Endometrial microvascular endothelial cells (primary cell): ENCODE measurements around the gene PIGQ. TPM values are rescaled to one million over a fixed set of nuclear protein-coding genes. Genes with fewer than 3 reads are reported as not detected.

Experiments
- in situ Hi-C: cut with HindIII; loops from 2 replicates; pipeline ENCODE4 v1.10.0; 2017; ENCODE audit warnings: low sequenced_read_pairs, low pct_unique_long_range_greater_than_20kb; ENCODE audit errors: inconsistent ontology term
- total RNA-seq: library from RNA; depleted of rRNA; stranded (reverse); fragments of >200 nt; gene quantifications from one replicate; pipeline ENCODE4 v1.2.3, GENCODE V29; 2015; ENCODE audit errors: inconsistent ontology term

Gene PIGQ
- total RNA-seq, 1 donor from 2014 or later: 29.1 TPM

DNA sequence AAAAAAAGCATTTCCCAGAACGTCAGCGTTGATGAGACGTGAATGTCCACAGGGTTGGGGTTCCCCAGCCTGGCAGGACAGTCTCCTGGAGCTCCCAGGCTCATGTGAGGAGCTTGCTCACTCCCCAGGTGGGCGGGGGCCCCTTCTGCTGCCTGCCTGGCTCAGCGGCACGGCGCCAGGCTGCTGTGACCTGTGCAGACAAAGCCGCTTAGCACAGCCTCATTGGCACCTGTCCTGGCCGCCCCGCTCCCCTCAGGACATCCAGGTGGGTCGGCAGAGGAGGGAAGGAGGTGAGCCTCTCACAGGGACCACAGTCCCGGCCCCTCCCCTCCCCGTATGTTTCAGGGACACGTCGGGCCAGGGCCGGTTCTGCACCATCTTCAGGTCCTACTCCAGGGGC, 48.1 kb downstream of the PIGQ start:
- in situ Hi-C loops: no loop called here

DNA sequence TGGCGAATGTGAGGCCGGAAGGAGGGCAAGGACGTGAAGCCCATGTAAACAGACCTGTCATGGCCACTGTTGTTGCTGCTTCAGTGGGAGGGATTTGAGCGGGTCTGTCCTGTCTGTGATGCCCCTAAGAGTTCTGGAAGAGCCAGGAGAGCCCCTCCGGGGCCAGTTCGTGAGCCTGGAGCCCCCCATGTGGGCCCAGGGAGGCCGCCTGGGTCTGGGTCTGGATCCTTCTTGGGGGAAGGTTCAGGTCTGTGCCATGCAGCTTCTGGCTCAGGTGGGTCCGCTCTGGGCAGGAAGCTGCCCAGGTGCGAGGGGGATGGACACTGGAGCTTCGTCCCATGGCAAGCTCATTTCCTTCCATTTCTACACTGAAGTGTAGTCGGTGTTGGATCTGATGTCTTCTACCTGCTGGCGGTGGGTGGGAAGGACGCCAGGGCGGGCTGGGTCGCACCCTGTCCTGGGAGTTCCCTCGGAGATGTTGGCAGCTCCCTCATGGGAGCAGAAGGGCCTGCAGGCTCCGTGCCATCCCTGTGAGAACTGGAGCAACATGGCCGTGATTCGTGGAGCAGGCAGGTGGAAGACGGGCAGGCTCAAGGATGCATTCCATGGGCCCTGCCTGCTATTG, 49.8 kb downstream of the PIGQ start:
- in situ Hi-C loops: no loop called here

DNA sequence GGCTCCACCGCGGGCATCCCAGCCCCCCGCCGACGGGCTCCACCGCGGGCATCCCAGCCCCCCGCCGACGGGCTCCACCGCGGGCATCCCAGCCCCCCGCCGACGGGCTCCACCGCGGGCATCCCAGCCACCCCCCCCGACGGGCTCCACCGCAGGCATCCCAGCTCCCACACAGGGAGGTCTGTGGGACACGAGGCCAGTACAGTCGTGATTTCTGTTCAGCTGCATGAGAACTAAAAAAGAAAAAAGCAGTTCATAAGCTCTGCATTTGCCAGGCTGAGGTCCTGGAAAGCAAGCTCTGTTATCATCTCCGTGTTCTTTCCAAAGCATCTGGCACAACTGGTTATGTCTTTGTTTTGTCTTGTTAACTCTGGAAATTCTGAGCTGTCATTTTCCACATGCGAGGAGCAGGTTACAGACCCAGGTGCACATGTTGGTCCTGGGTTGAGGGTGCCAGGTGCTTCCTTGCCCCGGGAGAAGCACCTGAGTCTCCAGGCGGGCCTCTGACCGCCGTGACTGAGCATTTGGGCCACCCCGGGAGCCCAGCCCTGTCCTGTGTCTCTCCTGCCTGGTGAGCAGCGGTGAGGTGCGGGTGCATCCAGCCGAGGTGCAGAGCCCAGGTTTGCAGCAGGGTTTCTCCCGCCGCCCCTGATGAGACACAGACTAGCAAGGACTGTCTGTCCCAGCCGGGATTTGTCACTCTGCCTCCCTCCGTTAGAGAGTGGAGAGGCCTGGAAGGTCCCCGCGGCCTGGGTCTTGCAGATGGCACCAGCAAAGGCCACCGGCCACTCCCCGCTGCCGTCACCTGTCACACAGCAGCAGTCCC, 51.1 kb downstream of the PIGQ start:
- in situ Hi-C loops: no loop called here

DNA sequence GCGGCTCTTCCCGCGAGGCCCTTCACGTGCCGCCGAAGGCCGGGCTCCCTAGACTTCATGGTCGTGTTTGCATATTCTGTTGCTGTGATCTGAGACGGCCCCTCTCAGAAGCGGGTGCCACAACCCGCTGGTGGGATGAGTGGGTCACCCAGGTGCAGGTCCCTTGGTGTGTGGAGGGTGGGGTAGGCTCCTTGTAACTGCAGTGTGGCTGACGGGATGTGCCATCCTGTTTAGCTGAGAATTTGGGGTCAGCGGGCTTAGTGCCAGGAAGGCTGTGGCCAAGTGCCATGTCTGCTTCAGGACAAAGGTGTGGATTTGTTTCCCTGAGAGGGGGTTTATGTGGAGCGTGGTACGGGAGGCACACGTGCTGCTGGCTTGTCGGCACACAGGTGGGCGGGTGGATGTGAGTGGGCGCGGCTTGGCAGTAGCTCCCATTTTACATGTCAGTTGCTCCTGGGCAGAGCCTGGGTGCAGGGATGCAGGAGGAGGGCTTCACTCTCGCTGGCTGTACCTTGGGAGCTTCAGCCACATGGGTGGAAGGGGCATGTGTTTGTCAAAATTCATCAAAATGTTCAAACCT, 51.8 kb downstream of the PIGQ start:
- in situ Hi-C loops: no loop called here

DNA sequence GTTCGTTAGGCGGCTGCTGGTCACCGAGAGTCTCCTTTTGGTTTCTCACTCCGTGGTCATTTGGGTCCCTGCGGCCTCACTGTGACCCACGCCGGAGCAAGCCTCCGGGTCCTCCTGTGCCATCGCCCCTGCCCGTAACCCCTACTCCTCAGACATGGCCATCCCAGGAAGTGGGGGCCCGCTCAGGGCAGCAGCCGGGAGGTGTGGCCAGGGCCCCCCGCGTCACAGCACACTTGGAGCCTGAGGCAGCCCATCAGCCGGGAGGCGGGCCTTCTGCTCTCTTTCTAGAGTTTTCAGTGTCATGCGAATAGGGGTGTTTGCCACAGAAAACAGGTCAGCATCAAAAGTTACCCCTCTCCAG, 53.1 kb downstream of the PIGQ start:
- in situ Hi-C loops: no loop called here

DNA sequence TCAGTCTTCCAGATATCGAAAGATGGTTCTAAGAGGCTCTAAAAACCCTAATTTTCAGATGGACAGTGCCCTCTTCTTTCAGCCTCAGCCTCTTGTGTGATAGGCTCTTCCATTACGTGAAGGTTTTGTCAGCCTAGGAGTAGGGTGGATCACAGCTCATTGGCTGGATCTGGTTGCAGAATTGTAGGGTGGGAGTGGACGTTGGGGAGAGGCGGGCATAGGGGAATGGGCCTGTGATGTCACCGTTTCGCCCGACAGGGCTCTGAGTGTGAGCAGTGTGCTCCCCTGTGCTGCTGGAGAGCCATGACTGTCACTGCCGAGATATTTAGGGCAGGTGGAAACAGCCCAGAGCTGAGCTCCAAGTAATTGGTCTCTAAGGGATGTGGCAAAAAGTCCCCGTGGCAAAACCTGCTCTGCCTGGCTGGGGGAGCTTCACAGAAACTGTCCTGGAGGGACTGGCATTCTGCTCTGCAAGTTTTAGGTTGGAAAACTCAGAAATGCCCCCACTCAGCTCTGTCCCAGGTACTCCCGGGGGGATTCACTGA, 54.8 kb downstream of the PIGQ start:
- in situ Hi-C loops: no loop called here

DNA sequence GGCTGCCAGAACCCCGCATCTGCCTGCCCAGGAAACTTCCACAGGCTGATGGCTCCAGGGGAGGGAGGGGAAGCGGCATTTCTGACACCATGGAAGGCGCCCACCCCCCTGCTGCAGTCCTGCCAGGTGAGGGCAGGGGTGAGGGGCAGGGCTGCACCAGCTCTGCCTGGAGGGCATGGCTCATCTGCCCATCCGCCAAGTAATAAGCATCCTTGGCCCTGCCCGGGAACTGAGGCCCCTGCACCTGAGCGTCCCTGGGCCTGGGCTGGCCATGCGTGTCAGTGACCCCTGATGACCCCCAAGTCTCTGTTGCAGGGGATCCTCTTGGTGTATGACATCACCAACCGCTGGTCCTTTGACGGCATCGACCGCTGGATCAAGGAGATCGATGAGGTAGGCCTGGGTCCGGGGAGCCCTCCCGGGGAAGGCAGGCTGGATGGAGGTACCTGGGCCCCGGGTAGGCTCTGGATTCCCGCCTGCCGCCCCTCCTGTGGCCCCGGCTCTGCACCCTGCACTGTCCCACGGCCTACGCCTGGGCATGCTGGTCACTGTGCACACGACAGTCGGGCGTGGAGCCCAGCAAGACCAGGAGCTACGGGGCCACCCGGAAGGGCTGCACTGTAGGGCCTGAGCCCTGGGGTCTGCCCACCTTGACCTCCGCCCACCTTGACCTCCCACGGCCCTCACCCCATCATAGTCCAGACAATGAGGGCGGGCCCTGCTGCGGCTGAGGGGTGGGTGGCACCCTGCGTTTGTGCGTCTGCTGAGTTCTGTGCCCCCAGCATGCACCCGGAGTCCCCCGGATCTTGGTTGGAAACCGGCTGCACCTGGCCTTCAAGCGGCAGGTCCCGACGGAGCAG, 55.6 kb downstream of the PIGQ start:
- in situ Hi-C loops: no loop called here

DNA sequence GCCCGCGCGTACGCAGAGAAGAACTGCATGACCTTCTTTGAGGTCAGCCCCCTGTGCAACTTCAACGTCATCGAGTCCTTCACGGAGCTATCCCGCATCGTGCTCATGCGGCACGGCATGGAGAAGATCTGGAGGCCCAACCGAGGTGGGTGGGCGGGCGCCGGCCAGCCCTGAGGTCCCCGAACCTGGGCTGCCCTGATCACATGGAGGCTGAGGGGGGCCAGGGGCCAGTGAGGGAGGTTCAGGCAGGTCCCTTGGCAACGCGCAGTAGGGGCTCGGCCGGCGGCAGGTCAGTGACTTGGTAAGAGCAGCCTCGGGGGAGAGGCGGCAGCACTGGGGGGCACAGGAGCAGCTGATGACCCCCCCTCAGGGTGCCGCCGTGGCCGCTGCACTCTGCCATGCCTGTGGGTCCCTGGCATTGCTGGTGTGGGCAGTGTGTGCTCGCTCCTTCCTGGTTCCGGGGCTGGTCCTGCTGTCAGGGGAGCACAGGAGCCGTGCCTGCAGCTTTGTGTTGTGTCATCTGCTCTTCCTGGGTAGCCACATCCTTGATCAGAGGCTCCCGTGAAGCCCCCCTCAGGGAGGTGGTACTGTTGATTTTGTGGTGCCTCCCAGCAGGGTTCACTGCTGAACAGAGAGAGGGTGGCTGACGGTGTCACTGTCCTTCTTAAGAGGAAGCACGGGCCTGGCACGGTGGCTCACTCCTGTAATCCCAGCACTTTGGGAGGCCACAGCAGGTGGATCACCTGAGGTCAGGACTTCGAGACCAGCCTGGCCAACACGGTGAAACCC, 56.4 kb downstream of the PIGQ start:
- in situ Hi-C loops: no loop called here

DNA sequence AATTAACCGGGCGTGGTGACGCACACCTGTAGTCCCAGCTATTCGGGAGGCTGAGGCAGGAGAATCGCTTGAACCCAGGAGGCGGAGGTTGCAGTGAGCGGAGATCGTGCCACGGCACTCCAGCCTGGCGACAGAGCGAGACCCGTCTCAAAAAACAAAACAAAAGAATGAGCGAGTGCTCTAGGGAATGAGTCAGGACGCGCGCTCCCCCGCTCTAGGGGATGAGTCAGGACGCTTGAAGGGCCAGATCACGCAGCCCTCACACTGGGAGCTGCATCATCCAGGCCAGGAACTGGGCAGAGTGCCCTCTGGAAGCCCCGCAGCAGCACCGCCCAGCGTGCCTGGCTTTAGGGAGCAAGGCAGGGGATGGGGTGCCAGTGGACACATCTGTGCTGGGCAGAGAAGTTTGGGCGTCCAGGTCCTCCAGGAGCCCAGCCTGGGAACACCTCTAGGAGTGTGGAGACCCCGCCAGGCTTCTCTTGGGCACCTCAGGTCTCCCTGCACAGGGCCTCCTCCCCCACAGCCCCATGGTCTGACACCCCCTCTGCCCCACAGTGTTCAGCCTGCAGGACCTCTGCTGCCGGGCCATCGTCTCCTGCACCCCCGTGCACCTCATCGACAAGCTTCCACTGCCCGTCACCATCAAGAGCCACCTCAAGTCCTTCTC, 57.2 kb downstream of the PIGQ start:
- in situ Hi-C loops: no loop called here

DNA sequence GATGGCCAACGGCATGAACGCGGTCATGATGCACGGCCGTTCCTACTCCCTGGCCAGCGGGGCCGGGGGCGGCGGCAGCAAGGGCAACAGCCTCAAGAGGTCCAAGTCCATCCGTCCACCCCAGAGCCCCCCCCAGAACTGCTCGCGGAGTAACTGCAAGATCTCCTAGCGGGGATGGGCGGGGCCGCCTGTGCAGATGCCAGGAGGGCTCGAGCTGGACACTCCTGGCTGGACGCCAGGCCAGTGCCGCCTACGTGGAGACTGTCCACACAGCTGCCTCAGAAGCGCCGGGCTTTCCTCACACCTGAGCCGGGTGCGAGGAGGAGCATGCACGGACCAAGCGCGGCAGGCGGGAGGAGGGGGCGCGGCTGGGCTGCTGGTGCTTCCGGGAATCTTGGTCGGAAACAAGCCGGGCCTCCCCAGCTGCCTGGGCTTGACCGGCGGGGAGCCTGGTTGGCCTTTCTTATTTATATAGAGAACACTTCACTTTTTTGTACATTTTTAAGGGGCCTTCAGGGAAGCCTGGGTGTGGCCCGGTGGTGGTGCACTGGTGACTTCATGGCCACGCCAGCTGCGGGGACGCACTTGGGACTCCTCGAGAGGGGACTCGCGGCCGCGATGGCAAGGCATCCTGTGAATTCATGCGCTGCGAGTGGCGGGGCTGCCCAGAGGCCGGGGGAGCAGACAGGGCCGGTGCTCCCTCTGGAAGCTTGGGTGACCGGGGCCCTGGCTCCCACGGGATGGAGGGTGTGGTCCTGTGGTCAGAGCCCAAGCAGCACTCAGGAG, 57.9 kb downstream of the PIGQ start:
- in situ Hi-C loops: no loop called here

DNA sequence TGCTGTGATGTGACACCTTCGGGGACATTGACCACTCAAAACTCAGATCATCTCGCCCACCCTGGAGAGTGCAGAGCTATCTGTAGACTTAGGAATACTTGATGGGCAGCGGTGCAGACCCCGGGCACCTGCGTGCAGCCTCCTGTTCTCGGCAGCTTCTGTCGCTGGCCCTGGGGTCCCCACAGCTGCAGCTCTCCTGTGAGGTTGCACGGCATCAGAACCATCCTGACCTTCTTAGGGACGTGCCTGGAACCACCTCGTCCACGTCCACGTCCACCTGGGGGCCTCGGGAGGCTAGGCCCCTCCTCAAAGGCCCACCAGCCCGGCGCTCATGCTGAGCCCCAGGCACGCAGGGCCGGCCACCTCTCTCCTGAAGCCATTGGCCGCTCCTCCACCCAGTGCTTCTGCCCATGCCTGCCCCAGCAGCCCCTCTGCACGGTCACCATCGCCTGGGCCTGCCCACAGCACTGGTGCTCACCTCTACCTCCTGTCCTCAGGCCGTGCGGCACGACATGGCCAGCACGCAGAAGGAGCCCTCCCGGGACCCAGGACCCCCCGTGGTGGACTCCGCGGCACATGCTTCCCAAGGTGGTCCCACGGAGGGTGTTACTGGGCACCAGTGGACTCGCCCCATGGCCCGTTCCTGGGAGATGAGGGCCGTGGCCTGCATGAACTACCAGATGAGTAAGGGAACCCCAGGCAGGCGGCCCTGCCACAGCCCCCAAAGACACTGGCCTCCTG, 58.7 kb downstream of the PIGQ start:
- in situ Hi-C loops: no loop called here

DNA sequence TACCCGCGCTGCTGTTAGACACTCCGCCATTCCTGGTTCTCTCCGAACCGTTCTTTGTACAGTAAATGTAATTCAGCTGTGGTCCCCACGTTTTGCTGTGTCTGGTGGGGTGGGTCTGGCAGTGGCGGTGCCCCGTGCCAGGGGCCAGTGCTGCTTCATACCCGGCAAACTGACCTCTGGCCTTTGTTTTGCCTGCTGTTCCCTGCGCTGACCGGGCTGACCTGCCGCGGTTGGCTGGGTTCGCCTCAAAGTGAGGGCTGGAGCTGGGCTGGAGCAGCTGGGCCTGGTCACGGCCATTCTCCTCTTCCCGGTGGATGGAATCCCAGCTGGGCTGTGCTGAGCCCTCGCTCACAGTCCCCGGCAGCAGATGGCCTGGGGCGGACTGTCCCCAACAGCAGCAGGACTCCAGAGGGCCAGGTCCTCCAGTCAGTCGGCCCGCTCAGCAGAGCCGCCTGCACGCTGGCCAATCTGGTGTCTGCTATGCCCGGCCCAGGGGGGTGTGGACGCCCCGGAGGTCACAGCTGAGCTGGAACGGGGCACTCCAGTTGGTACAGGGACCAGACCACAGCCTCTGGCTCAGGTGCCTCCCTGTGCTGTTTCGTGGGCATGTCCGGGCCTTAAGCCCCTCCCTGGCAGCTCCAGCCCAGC, 59.5 kb downstream of the PIGQ start:
- in situ Hi-C loops: no loop called here

DNA sequence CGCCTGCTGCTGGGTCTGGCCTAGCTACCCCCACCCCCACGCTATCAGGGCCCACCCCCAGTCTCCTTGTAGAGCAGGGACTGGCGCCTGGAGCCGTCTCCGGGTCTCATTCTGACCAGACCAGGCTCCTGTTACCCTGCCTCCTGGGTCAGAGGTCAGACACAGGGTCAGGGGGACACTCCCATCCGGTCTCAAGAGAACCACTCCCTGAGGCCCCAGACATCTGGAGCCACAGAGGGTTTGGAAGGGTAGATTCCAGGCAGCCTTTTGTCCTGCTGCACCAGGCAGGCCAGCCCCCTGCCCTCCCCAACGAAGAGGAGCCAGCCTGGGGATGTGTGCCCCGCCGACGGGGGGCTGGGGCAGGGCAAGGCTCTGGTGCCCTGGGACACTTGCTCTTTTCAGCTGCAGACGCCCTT, 60.1 kb downstream of the PIGQ start:
- in situ Hi-C loops: no loop called here

DNA sequence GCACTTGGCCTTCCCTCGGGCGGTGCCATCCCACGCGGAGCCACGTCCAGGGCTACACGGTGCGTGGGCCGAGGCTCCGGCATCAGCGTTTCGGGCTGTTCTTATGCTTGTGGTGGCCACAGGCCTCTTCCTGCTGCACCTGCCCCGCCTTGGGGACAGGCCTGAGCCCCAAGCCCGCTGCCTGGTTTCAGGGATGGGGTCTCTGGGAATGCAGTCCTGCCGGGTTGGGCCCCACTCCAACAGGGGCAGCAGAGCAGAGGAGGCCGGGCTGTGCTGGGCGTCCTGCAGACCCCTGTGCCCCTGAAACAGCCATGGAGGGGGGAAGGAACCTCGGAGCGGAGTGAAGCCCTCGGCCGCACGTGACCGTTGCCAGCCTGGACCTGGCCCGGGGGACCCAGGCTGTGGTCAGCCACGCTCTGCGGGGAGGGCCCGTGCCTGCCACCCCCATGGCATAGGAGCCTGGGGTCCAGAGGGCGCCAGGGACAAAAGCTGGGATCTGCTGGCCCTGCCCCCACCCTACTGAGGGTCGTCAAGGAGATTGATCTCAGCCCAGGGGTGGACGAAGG, 60.6 kb downstream of the PIGQ start:
- in situ Hi-C loops: no loop called here

DNA sequence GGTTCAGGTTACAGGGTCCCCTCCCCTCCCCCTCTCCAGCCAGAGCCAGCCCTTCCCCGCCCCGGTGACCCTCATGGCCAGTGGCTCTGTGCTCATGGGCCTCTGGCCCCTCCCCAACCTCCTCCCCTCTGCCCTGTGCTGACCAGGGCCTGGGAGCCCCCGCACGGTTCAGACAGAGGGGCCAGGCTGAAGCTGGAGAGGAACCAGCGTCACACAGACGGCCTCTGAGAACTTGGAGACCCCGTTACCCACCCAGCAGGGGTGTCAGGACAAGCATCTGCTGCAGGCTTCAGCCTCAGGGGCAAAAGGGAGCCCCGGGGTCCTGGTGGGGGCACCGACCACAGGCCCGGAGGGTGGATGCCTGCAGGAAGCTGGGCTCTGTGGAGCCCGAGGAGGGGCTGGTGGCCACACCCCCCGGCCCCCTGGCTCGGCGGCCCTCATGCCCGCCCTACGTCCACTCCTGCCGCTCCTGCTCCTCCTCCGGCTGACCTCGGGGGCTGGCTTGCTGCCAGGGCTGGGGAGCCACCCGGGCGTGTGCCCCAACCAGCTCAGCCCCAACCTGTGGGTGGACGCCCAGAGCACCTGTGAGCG, 61.1 kb downstream of the PIGQ start, which contains the start of gene WFIKKN1:
Gene WFIKKN1, plus strand, starts transcription at position 171 of the 591 bp plus-strand sequence. Its CDS starts 269 bp downstream, at position 440.
- in situ Hi-C loops: no loop called here
